NOMO-1 (cell line): ENCODE measurements around the gene ADARB2.

ENCODE experiments used
- DNase-seq, 2 experiments: peaks; one replicate each; lab custom pipeline; 2025; ENCODE audit not compliant: unreplicated experiment in 2 of 2; lab: John Stamatoyannopoulos, UW

The ADARB2 gene

GRCh38 chr10:1301143-1301542 lies 436.2 kb downstream of the ADARB2 start:
- no peak for DNase-seq

- DNase-seq, result no peak
Observed at GRCh38 chr10:1300218-1300617, 437.1 kb downstream of the ADARB2 start.

DNA sequence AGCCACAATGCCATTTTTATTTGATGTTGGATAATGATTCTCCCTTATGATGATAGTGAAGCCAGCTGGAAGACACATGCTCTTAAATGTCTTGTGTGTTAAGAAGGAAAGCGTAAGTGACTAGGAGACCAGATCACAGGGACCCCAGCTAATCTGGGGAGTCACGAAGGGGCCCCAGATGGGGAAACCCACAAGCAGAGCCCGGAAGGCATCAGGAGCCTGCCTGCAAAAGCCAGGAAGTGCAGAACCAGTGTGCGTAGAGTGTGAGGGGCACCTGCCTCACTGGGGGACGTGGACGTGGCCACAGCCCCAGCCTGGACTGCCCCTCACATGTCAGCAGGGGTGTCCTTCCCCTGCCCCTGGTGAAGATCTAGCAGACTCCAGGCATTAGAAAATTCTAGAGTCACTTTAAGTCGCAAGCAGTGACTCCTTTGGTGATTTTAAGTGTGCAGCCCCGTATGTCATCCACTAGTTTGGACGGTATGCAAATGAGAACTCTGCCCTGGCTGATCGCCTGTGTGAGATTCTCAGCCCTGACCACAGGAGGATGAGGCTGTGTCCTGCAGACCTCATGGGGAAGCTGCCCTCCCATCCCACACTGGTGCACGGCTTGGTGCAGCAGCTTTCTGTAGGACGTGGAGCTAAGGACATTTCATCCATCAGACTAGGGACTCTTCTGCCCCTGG lies 438.1 kb downstream of the ADARB2 start:
- no peak for DNase-seq

- DNase-seq, result no peak
Observed at GRCh38 chr10:1297566-1298301, 439.6 kb downstream of the ADARB2 start.

DNA sequence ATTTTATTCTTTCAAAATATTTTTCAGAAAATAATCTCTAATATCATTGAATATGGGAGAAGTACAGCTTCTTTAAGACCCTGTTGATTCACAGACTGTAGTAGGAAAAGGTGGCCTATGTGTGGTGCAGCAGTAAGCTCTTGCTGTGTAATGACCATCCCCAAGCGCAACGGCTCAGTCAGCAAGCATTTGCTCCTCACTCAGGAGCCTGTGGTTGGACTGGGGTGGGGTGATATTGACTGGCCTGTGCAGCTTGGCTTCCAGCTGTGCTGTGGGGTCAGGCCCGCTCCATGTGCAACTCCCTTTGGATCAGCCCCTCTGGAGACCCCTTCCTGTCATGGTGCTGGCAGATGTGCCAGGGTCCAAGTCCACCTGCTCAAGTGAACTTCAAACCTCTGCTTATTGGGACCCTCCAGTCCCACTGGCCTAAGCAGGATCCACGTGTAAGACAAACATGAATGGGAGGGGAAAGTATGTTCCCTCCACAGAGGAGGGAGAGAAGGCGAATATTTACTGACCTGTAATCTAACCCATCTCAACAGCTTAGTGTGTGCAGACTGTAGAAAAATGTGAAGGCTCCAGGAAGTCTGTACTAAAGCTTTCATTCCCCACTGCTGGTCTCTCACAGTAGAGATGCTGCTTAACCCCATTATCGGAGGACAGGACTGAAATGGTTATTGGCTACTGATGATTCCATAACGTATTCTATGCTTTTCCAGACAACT lies 441.4 kb downstream of the ADARB2 start:
- no peak for DNase-seq

- no peak for DNase-seq
Observed at GRCh38 chr10:1294748-1295147, 442.6 kb downstream of the ADARB2 start.

- no peak for DNase-seq
Observed at GRCh38 chr10:1293636-1294435, 443.5 kb downstream of the ADARB2 start.

DNA sequence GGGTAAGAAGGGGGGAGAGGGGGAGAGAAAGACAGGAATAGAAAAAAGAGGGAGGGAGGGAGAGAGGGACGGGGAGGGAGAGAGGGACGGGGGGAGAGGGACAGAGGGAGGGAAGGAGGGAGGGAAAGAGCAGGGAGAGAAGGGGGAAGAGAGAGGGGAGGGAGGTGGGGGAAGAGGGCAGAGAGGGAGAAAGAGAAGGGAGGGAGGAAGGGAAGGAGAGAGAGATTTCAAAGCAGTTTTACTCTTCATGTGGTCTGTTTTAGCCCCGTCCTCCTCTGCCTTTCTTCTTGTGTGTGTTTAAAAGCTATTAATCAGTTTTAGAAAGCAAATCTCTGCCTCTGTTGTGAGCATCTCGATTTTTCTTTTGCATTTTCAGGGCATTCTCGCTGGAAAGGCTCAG lies 444.2 kb downstream of the ADARB2 start:
- no peak for DNase-seq

DNA sequence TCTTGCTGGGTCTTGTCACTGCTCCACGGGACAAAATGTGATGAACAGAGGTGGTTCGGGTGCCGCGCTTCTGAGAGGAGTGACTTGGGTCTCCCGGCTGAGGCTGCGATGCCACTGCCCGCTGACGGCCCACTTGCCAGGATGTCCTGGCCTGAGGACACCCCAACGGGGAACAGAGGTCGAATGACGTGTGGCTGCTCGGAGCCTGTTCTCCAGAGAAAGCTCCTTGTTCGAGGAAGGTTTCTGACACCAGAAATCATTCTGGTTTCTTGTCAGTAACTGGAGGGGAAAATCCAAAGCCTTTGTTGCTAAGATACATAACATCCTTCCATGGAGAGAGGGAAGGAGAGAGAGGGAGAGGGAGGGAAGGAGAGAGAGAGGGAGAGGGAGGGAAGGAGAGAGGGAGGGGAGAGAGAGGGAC lies 444.7 kb downstream of the ADARB2 start:
- no peak for DNase-seq

- no peak for DNase-seq
Observed at GRCh38 chr10:1291178-1292090, 445.9 kb downstream of the ADARB2 start.

GRCh38 chr10:1290071-1290471 lies 447.3 kb downstream of the ADARB2 start:
- DNase-seq, result no peak

DNA sequence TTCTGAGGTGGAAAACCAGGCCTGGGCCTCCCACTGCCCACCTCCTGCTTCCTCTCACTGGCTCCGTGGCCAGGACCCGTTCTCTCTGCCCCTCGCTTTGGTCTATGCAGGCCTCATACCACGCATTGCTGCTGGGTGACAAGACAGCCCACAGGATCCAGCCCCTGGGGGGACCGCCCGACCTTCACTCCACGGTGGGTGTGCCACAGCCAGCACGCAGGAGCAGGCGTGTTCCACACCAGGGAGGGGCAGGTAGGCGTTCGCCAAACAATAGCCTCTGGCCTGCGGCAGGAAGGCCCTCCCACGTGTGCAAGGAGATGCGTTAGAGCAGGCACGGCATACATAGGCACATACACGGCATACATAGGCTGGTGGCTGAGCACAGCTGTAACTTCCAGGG lies 447.7 kb downstream of the ADARB2 start:
- DNase-seq, result no peak

GRCh38 chr10:1287971-1288401 lies 449.3 kb downstream of the ADARB2 start:
- DNase-seq, result peak; percentile 61 to 84

DNA sequence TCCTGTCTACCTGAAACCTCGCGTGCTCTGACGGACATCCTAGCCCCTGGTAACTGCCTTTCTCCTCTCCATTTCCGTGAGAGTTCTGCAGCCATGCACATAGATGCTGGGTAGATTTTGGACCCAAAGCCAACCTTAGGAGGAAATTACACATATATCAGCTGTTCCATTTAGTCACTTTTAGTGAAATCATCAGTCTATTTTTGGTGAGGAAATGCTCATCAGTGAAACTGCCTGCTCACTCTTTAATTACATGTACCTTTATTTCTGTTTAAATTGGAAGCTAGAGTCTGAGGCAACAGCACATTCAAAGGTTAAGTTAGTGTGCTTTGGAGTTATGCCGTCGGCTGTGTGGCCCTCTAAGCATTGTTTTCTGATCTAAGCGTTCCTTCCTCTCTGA lies 449.8 kb downstream of the ADARB2 start:
- DNase-seq, result peak in 1 of 2 experiments; percentile 5

DNA sequence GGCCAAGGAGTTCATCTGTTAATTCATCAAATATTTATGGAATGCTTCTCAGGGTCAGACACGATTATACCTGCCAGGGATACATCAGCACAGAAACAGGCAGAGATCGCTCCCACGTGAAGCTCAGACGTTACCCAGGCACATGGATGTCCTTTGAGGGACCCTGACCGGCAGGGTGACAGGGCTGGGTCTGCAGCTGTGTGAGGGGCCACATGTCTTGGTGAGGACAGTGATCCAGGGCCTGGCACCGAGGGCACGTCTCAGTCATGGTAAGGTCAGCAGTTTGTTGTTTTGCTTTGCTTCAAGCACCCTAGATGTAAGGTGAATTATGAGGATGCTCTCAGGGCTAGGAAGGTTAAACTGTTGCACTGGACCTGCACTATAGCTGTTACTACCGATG lies 453.2 kb downstream of the ADARB2 start:
- no peak for DNase-seq

DNA sequence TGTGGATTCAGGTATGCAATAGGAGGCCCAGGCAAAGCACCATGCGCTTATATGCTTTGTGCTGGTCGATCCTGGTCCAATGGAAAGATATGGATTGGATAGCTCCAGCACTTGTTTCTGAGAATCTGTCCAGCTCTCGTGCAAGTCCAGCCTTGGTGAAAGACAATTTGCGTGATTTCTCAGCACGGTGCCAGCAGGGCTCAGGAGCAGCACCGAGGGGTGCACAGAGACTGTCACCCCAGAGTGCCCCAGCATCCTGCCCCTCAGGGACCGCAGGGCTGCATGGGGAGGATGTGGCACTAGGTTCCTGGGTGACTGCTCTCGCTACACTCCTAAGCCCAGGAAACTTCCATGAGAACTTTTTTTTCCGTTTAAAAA lies 455.9 kb downstream of the ADARB2 start:
- DNase-seq, result no peak

GRCh38 chr10:1280466-1281404 lies 456.6 kb downstream of the ADARB2 start:
- no peak for DNase-seq

- DNase-seq, result no peak
Observed at GRCh38 chr10:1278306-1278705, 459.0 kb downstream of the ADARB2 start.
